Caco-2 (cell line): ENCODE data around the gene SLC34A3. TPM values are rescaled to one million over a fixed set of nuclear protein-coding genes. Genes with fewer than 3 reads are reported as not detected.

Source experiments
- BruUV-seq: library from RNA; stranded (reverse); fragments of 400-500 nt; replicated peaks from 2 replicates; lab custom pipeline; 2021; lab: Mats Ljungman, UMichigan
- CTCF ChIA-PET: fragments of 300-600 bp; sonication (Branson Sonifier 250); formaldehyde crosslinking; loops from one replicate; lab custom pipeline; 2022; ENCODE audit warnings: antibody characterized with exemption; lab: Charles Lee
- POLR2A ChIA-PET: fragments of 300-600 bp; sonication (Branson Sonifier 250); formaldehyde crosslinking; loops from one replicate; lab custom pipeline; 2022; ENCODE audit warnings: antibody characterized with exemption; lab: Charles Lee
- DNase-seq, 2 experiments: peaks; one replicate each; pipeline versions ENCODE4 v3.0.0 to v3.0.0-alpha.2; 2020 to 2022
- H3K27me3 ChIP-seq: replicated peaks from 2 replicates; pipeline ENCODE4 v1.6.0; 2011; ENCODE audit warnings: low read length; ENCODE audit not compliant: control insufficient read depth, insufficient read depth
- H3K36me3 ChIP-seq: 2 replicates; pipeline ENCODE4 v1.5.1; 2011; ENCODE audit warnings: low read length; ENCODE audit not compliant: control insufficient read depth, insufficient read depth
- H3K4me1 ChIP-seq: fragments of 250-450 bp; sonication (Bioruptor Pico); 2 replicates; pipeline ENCODE4 v1.5.1; 2020; ENCODE audit warnings: mild to moderate bottlenecking
- H3K4me3 ChIP-seq: 2 replicates; pipeline ENCODE4 v1.5.1; 2011; ENCODE audit warnings: low read depth, mild to moderate bottlenecking, control low read depth, low read length
- H3K9me3 ChIP-seq: fragments of 250-450 bp; sonication (Bioruptor Pico); 2 replicates; pipeline ENCODE4 v1.5.1; 2020; ENCODE audit warnings: mild to moderate bottlenecking, moderate library complexity
- H3K27ac Mint-ChIP-seq: one replicate; pipeline ENCODE4 v1.8.0; 2022; ENCODE audit warnings: mixed read lengths; ENCODE audit not compliant: unreplicated experiment
- H3K27me3 Mint-ChIP-seq: one replicate; pipeline ENCODE4 v1.8.0; 2022; ENCODE audit warnings: mixed read lengths; ENCODE audit not compliant: insufficient read depth, unreplicated experiment
- H3K36me3 Mint-ChIP-seq: one replicate; pipeline ENCODE4 v1.8.0; 2022; ENCODE audit warnings: mild to moderate bottlenecking, mixed read lengths; ENCODE audit not compliant: insufficient read depth, unreplicated experiment
- H3K4me1 Mint-ChIP-seq: one replicate; pipeline ENCODE4 v1.8.0; 2022; ENCODE audit warnings: low read depth, mixed read lengths; ENCODE audit not compliant: unreplicated experiment
- H3K4me3 Mint-ChIP-seq: one replicate; pipeline ENCODE4 v1.8.0; 2022; ENCODE audit warnings: mild to moderate bottlenecking, moderate library complexity, mixed read lengths; ENCODE audit not compliant: unreplicated experiment
- H3K9me3 Mint-ChIP-seq: one replicate; pipeline ENCODE4 v1.8.0; 2022; ENCODE audit warnings: mixed read lengths; ENCODE audit not compliant: unreplicated experiment
- CTCF ChIP-seq, 2 experiments: fragments of 200-600 bp in 1 of 2; IDR thresholded peaks; 1 replicate in 1 of 2; 2 replicates in 1 of 2; pipeline versions ENCODE4 v1.5.1 to v1.8.0; 2011 to 2022; ENCODE audit warnings: antibody characterized with exemption in 1 of 2, control low read depth in 1 of 2, inconsistent platforms in 1 of 2, low read depth in 1 of 2, low read length in 1 of 2, mild to moderate bottlenecking in 1 of 2, moderate library complexity in 1 of 2; ENCODE audit not compliant: insufficient read depth in 1 of 2, severe bottlenecking in 1 of 2, unreplicated experiment in 1 of 2
- intact Hi-C: fragments of 100-400 bp; cut with micrococcal nuclease; formaldehyde crosslinking; loops from one replicate; pipeline ENCODE4 v1.10.0; 2022; ENCODE audit not compliant: unreplicated experiment
- total RNA-seq: library from RNA; stranded (reverse); gene quantifications from 2 replicates; pipeline ENCODE4 v1.2.3, GENCODE V29; 2022

Gene SLC34A3
- total RNA-seq, 1 experiment from 2014 or later, result not detected

- H3K4me3 ChIP-seq, result no peak overlapping the region
- H3K27me3 ChIP-seq, result no peaks in the 10 kb centered on the region
- Mint-ChIP-seq H3K9me3 (no peaks in the 10 kb centered on the region), H3K27me3 (no peaks in the 10 kb centered on the region), H3K4me3 (no peak overlapping the region), H3K36me3 (peaks cover 25% of the 10 kb centered on the region), H3K4me1 (peaks cover 7% of the 10 kb centered on the region), H3K27ac (no peak overlapping the region)
- no peaks in the 10 kb centered on the region for H3K9me3 ChIP-seq
- ChIA-PET POLR2A (interaction anchor here (1.1 kb wide), 1 partner anchor 10 kb away, joined by 3 read pairs; no protein-coding TSS in a partner anchor), CTCF (interaction anchor here (0.7 kb wide), 1 partner anchor 14 kb away, joined by 5 read pairs; no protein-coding TSS in a partner anchor)
- BruUV-seq, result no TSS peak
- peaks cover 19% of the 10 kb centered on the region for H3K4me1 ChIP-seq
- no peaks in the 10 kb centered on the region for H3K36me3 ChIP-seq
- no peak for TF ChIP-seq CTCF (IDR thresholded peaks at IDR 0.05; ENCODE audit: insufficient read depth in 1 of 2, low read depth in 1 of 2, low read length in 1 of 2, severe bottlenecking in 1 of 2, unreplicated experiment in 1 of 2)
- intact Hi-C loops, result no loop called here
- DNase-seq, result no peak
These were observed 19.9 kb downstream of the SLC34A3 start for GRCh38 chr9:137250329-137251193.

- intact Hi-C loops, result no loop called here
- BruUV-seq, result no TSS peak
- H3K36me3 ChIP-seq, result no peaks in the 10 kb centered on the region
- CTCF ChIA-PET, result no interaction called here
- peaks cover 21% of the 10 kb centered on the region for H3K36me3 Mint-ChIP-seq
- no peaks in the 10 kb centered on the region for H3K9me3 ChIP-seq
- no peak for DNase-seq
- no peak within 1 kb of the TSS for H3K27ac Mint-ChIP-seq
- H3K27me3 ChIP-seq, result no peaks in the 10 kb centered on the region
- H3K27me3 Mint-ChIP-seq, result no peaks in the 10 kb centered on the region
- H3K9me3 Mint-ChIP-seq, result no peaks in the 10 kb centered on the region
- H3K4me1 Mint-ChIP-seq, result peaks cover 7% of the 10 kb centered on the region
- peaks cover 19% of the 10 kb centered on the region for H3K4me1 ChIP-seq
- POLR2A ChIA-PET, result no interaction called here
- TF ChIP-seq CTCF (IDR thresholded peaks at IDR 0.05; ENCODE audit: insufficient read depth in 1 of 2, low read depth in 1 of 2, low read length in 1 of 2, severe bottlenecking in 1 of 2, unreplicated experiment in 1 of 2), result no peak
- no peak within 1 kb of the TSS for H3K4me3 ChIP-seq
- no peak within 1 kb of the TSS for H3K4me3 Mint-ChIP-seq
These were observed 20.4 kb downstream of the SLC34A3 start, which contains the start of gene STPG3 for GRCh38 chr9:137251194-137251461. TSS of gene STPG3 (plus strand) at chr9:137251286. CDS start at chr9:137251287, 1 bp downstream.

GRCh38 chr9:137251490-137252268 lies 21.0 kb downstream of the SLC34A3 start:
- Histone ChIP-seq H3K27me3 (no peaks in the 10 kb centered on the region), H3K4me1 (peaks cover 23% of the 10 kb centered on the region), H3K4me3 (no peak overlapping the region), H3K9me3 (no peaks in the 10 kb centered on the region), H3K36me3 (peaks cover 2% of the 10 kb centered on the region; the same call in 1 of the 2 replicates)
- Mint-ChIP-seq H3K36me3 (peaks cover 23% of the 10 kb centered on the region), H3K27me3 (no peaks in the 10 kb centered on the region), H3K9me3 (no peaks in the 10 kb centered on the region), H3K4me3 (no peak overlapping the region), H3K27ac (no peak overlapping the region), H3K4me1 (peaks cover 7% of the 10 kb centered on the region)
- ChIA-PET POLR2A (interaction anchor here (0.5 kb wide), 1 partner anchor 11 kb away, joined by 5 read pairs; no protein-coding TSS in a partner anchor), CTCF (interaction anchor here (0.6 to 3.3 kb wide), 3 partner anchors 15 to 576 kb away, joined by 4 to 24 read pairs (median 7); no protein-coding TSS in a partner anchor)
- DNase-seq, result no peak
- BruUV-seq, result no TSS peak
- no peak for TF ChIP-seq CTCF (IDR thresholded peaks at IDR 0.05; ENCODE audit: insufficient read depth in 1 of 2, low read depth in 1 of 2, low read length in 1 of 2, severe bottlenecking in 1 of 2, unreplicated experiment in 1 of 2)
- intact Hi-C loops, result no loop called here
